GM21825 (cell line): ENCODE results near the gene KIF5A.
A peak's percentile ranks its signal among the peaks of the same experiment; 100 is the strongest.
"Not testable (repeated sequence)": the region's sequence is repeated elsewhere in the genome, so short reads cannot be mapped to it uniquely, and the experiment has no call there.

Experiments used
- ATAC-seq: cut with Tn5 transposase; IDR thresholded peaks from one replicate; pipeline ENCODE4 v1.9.1; 2021; ENCODE audit warnings: mild to moderate bottlenecking, moderate library complexity; ENCODE audit not compliant: unreplicated experiment

The KIF5A gene

DNA sequence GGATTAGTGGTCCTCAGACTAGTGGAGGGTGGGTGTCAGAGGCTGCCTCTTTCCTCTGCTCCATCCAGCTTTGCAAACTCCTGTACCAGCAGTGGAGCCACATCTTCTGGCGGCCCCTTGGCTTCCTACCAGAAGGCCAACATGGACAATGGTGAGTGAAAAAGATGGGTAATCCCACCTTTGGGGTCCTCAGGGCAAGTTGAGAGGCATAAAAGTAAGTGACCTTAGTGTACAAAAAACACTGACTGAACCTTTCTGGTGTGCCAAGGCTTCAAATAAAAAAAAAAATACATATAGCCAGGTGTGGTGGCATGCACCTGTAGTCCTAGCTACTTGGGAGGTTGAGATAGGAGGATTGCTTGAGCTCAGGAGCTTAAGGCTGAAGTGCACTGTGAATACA is 32.0 kb downstream of the KIF5A start:
- no peak for ATAC-seq

DNA sequence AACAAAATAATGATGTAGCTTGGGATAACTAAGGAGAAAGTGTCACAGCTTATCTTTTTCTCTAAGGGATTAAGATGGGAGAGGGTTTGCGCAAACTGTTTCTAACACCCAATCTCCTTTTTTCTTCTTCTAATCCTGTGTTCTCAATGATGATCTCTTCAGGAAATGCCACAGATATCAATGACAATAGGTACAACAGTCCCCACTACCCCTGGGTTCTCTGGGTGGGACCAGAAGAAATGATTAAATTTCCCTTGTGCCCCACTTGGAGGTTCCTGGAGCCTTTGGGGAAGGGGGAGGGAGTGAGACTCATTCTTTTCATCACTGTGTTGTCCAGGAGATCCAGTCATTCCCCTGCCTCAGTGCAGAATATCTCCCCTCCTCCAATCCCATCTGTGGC is 32.6 kb downstream of the KIF5A start:
- ATAC-seq: no peak

DNA sequence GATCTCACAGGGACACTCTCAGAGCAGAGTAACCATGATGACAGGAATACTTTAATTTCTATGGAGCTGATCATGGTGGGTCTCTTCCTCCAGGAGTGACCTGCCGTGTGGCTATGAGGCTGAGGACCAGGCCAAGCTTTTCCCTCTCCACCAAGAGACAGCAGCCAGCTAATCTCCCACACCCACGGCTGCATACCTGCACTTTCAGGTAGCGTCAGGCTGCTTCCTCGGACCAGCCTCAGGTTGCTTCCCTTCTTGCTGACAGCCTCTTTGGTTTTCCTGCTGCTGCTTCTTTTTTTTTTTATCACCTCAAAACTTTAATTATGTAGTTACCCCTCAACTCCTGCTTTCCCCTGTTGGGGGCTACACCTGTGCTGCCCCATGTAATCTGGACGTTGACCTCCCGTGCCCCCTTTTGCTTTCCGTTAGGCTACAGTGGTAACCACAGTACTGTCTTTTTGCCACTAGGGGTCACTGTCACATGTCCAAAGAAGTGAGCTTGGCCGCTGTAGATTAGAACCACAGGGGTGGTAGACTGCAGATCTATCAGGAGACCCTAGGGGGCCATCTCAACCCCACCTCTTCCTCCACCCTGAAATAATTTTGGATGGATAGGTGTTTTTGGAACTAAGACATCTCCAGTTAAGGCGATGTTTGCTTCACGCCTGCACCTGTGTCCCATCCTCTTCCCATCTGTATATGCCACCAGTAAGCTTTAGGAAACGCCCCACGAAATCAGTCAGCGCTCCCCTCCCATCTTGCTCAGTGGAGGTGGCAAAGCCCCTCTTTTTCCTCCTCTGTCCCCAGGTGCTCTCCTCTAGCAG is 33.4 kb downstream of the KIF5A start:
- peak; percentile 89 for ATAC-seq

DNA sequence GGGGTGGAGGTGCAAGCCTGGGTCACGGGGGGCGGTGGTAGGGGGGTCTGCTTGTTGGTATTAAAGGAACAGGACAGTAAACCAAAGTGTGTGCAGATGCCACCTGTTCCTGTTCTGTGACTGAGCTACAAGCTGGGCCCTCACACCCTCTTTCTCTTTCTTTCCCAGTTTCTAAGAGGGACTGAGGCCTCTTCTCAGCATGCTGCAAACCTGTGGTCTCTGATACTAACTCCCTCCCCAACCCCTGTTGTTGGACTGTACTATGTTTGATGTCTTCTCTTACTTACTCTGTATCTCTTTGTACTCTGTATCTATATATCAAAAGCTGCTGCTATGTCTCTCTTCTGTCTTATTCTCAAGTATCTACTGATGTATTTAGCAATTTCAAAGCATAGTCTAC is 34.2 kb downstream of the KIF5A start:
- ATAC-seq: no peak

DNA sequence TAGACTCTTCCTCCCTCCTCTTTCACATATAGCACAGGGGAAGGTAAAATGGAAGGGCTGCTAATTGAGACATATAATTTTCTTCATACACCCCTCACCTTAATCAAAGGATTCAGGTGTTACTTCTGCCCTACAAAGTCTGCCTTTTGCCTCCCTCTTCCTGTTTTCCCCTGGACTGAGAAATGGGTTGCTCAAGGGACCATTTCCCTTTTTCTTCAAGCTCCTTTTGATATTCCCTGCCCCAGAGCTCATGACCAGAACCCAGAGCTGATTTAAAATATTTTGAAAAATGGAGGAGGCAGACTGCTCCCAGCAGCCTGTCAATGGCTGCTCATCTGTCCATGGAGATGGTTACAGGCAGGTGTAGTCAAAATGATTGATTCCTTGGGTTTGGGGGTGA is 34.8 kb downstream of the KIF5A start:
- ATAC-seq: no peak

DNA sequence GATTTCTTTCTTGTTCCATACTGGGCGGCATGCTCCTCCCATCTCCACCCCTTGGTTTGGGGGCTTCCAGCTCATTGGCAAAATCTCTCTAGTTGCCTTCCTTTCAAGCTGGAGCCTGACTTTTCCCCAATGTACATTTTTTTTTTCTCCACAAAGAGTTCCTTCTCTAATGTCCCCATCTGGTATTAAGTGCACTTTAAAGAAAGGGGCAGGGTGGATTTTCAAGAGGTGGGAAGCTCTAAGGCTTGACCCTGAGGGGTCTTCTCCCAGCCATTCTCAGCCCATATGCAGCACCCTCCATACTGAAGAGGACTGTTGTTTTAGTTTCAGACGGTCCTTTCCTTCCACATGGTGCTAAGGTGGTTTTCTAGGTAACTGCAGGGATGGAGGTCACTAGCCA is 35.3 kb downstream of the KIF5A start:
- no peak for ATAC-seq

DNA sequence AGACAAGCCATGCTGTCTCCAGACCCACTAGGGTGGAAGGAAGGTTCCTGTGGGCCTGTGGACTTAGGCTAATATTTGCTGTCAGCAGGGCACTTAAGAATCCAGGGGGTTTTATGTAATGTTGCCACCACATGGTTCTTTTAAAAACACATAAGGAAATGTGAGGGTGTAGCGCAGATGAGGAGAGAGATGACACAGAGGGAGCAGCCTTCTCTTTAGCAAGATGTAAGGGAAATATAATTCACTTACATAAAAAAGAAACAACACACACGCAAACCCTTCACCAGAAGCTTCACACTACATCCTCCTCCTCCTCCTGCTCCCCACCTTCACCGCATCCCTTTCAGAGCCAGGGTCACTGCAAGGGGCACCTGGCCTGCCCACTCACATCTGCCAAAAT is 36.3 kb downstream of the KIF5A start:
- ATAC-seq: no peak

- no peak for ATAC-seq
Measured at GRCh38 chr12:57586832-57587429, 37.1 kb downstream of the KIF5A start.

DNA sequence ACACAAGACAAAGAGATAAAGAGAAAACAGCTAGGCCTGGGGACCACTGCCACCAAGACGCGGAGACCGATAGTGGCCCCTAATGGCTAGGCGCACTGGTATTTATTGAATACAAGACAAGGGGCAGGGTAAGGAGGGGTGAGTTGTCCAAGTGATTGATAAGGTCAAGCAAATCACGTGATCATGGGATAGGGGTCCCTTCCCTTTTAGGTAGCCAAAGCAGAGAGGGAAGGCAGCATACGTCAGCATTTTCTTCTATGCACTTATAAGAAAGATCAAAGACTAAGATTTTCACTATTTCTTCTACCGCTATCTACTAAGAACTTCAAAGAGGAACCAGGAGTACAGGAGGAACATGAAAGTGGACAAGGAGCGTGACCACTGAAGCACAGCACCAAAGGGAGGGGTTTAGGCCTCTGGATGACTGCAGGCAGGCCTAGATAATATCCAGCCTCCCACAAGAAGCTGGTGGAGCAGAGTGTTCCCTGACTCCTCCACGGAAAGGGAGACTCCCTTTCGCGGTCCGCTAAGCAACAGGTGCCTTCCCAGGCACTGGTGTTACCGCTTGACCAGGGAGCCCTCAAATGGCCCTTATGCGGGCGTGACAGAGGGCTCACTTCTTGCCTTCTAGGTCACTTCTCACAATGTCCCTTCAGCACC is 39.2 kb downstream of the KIF5A start:
- ATAC-seq: not testable (repeated sequence)

DNA sequence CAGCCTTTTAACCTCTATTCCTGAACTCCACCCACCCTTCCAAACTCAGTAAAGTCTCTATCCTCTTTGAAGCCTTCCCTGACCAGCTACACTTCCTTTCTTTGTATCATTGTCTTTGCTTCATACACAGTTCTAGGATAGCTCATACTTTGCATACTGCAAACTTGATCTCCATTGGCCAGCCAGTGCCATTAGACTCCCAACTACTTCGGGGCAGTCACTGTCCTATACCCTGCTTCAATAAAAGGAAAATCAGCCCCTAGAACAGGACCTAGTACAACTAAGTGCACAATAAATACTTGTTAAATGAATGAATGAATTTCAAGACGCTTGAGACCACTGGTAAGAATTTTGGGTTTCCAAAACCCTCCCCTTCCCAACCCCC is 40.6 kb downstream of the KIF5A start:
- ATAC-seq: no peak

DNA sequence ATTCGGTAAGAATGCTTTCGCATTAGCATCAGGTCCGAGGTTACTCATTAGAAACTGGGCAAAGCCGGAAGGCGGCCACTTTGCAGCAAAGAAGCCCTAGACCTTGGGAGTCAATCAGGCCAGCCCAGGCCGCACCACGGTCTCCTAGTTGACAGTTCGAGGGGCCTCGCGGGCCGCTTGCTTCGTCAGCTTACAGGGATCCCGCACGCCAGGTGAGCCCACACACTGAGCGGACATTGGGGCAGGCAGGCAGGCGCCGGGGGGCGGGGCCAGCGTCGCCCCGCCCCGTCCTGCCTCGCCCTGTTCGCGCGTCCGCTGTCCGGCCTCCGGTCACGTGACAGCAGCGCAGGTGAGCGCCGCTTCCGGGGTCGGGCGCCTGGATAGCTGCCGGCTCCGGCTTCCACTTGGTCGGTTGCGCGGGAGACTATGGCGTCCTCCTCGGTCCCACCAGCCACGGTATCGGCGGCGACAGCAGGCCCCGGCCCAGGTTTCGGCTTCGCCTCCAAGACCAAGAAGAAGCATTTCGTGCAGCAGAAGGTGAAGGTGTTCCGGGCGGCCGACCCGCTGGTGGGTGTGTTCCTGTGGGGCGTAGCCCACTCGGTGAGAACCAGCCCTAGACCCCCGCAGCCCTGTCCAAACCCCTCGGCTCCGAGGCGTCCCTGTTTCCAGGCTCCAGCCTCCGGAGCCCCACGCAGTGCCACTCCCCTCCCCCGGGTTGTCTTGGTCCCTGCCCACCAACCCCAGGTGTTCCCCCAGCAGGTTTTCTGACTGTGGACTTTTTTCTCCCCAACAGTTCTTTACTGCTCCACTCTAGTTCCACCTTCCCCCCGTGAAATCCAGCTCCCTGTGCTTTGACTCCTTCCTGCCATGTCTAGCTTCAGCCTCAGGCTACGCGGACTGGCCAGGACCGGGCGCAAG is 41.3 kb downstream of the KIF5A start, which contains the start of gene PIP4K2C:
Gene PIP4K2C, plus strand, starts transcription at position 329 of the 918 bp plus-strand sequence. Its CDS starts 98 bp downstream, at position 427.
- peak; percentile 94 for ATAC-seq

GRCh38 chr12:57591782-57592325 is 42.0 kb downstream of the KIF5A start:
- no peak for ATAC-seq

DNA sequence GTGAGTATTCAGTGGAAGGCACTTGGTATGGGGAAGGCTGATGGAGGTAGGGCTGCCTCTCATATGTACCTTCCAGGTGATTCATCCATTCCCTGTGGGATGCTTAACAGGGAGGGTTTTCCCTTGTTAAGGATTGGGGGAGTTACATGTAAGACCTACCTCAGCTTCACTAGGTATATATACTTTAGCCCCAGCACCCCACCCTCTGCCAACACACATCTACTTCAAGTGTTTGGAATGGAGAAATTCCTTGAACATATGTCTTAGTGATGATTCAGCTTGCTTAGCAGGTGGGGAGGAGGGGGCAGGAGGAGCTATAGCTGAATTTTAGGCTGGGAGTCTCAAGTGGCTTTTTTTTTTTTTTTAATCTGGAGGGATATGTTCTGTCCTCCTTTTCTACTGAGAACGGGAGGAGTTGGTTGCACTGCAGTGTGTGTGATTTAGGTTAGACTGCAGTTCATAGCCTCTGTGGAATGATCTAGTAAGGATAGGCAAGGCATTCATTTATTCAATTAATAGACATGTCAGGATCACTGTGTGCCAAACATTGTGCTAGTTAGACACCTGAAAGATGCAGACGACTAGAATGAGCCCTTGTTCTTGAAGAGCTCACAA is 42.8 kb downstream of the KIF5A start:
- no peak for ATAC-seq

DNA sequence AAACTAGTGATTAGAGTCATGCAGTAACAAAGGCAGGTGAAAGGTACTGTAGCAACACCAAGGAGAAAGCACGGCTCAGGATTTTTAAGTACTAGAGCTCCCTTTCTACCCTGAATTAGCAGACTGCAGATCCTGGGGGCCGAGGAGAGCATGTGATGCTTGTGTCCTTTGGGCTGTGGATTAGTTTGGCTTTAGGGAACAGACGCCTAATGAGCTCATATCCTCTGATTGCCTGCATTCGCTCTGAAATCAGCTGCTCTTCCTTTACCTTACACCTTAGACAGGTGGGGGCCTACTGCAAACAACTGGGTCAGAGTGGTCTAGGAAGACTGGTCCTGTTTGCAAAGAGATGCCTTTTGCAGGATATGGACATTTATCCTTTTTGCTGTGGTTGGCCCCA is 43.3 kb downstream of the KIF5A start:
- ATAC-seq: no peak

GRCh38 chr12:57600395-57600794 is 50.6 kb downstream of the KIF5A start:
- ATAC-seq: no peak

DNA sequence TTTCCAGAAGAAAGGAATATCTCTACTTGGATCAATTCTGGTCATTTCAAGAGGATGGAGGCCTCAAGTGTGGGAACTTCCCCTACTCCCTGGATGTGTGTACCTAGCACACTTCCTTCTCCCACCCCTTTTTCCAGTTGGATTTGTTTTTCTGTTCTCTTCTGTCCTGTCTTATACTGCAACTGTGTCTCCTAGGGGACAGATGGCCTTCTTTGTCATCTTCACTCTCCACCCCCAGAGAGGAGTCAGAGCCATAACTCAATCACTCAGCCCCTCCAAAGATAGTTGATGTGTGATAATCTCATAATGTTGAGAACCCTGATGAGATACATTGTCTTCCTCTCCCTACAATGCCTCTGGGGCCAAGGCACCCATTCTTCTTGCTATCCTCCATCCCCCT is 52.7 kb downstream of the KIF5A start:
- no peak for ATAC-seq

DNA sequence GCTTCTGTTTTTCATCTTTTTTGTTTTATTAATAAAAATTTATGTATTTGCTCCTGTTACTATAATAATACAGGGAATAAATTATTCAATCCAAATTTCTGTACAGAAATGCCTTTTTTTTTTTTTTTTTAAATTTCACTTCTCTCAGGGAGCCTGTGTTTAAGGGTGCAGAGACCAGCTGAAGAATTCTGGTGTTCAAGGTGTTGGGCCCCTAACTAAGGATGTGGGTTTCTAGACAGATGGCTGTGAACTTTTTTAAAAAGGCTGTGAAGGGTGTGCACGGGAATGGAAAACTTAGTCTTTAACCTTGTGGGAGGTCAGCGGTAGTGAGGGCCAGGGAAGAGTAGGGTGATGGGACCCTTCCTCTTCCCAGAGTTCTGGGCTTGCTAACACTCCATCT is 53.5 kb downstream of the KIF5A start:
- ATAC-seq: no peak

DNA sequence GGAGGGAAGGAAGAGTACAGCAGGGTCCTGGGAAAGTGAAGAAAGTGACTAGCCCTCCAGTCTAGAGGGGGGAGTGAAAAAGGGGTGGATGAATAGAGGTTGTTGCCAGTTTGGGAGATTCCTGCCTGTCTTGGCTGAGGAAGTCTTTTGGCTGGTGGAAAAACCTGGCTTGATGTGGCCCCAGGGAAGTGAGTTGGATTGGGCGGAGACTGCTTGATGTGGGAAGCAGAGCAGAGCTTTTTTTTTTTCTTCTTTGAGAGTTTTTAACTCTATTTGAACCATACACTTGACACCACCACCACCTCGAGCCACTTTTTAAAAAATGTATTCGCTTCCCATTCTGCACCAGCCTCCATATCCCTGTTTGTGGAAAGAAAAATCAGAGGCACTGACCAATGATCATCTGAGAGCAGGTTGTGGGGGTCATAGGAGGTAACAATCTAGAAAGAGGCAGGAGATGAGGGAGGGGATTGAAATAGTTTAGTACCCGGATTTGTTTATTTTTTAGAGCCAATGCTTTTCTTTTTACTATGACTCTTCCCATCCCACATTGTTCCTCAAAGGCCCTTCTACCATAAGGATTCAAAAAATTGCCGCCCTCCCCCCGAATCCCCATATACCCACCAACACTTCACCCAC is 54.1 kb downstream of the KIF5A start:
- no peak for ATAC-seq

DNA sequence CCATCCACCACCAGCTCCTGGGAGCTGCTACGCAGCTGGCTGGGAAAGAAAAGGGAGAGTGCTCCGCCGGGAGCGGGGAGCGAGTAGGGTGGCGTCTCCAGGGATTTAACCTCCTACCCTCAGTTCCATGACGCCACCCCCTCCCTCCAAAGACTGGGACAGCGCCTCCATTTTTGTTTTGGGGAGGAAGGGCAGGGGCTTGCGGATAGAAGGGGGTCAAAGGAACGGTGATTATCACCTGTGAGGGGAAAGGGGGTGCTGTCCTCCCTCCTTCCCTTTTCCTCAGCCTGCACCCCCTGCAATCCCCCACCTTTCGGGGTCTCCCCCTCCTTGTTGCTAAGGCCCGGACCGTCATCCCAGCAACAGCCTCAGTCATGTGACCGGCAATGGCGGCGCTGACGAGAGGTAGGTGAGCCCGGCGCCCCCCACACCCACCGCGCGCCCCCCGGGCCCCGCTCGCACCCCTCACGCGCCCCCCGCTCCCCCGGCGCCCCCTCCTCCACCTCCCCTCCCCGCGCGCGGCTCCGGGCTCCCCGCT is 54.7 kb downstream of the KIF5A start, which contains the start of gene DTX3:
Gene DTX3, plus strand, starts transcription at position 371 of the 538 bp plus-strand sequence. CDS start 1,694 bp downstream, outside the sequence.
- no peak for ATAC-seq
